Right atrium auricular region (tissue), 2 donors: ENCODE data around the gene RNF40. TPM values are rescaled to one million over a fixed set of nuclear protein-coding genes. Genes with fewer than 3 reads are reported as not detected.

Source experiments
- DNase-seq: peaks from one replicate; pipeline ENCODE4 v3.0.0-alpha.2; 2019; ENCODE audit warnings: low spot score
- H3K27ac ChIP-seq, 2 donors: fragments of 200-600 bp; sonication (generic); 1 replicate in 1 of 2; 2 replicates in 1 of 2; pipeline ENCODE4 v1.5.1; 2016 to 2019
- H3K27me3 ChIP-seq, 2 donors: fragments of 200-600 bp; sonication (generic); one replicate each; pipeline versions ENCODE4 v1.5.1 to v1.6.0; 2017 to 2019
- H3K36me3 ChIP-seq: fragments of 200-600 bp; sonication (generic); one replicate; pipeline ENCODE4 v1.5.1; 2016
- H3K4me1 ChIP-seq, 2 donors: fragments of 200-600 bp; sonication (generic); one replicate each; pipeline versions ENCODE4 v1.5.1 to v1.6.0; 2017 to 2019
- H3K4me3 ChIP-seq, 2 donors: fragments of 200-600 bp; sonication (generic); 1 replicate in 1 of 2; 2 replicates in 1 of 2; pipeline ENCODE4 v1.5.1; 2017 to 2019; ENCODE audit warnings: mild to moderate bottlenecking in 1 of 2, moderate library complexity in 1 of 2
- H3K9me3 ChIP-seq, 2 donors: fragments of 200-600 bp; sonication (generic); one replicate each; pipeline ENCODE4 v1.5.1; 2019
- total RNA-seq, 2 donors: library from RNA; depleted of rRNA; stranded (reverse); fragments of >200 nt; gene quantifications; one replicate each; pipeline ENCODE4 v1.1.0, GENCODE V29; 2016
- TF ChIP-seq, protein P1 (sequence below), 2 donors: fragments of 200-600 bp; sonication (generic); IDR thresholded peaks; one replicate each; pipeline ENCODE4 v1.5.1; 2019; ENCODE audit warnings: antibody characterized with exemption in 2 of 2

Gene RNF40
- total RNA-seq, 2 donors from 2014 or later: 48.5 to 59.5 TPM

DNA sequence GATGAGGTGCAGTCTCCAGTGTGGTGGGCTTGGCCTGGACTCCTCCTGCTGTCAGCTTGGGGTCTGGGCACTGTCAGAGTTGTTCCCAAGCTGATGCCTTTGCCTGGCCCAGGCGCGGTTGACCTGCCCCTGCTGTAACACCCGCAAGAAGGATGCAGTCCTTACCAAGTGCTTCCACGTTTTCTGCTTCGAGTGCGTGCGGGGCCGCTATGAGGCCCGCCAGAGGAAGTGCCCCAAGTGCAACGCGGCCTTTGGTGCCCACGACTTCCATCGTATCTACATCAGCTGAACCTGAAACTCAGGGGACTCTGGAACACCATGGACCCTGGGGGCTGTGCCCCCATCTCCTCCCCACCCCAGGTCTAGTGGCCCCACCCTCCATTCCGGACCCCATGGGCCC, 11.7 kb downstream of the RNF40 start:
- H3K4me3 ChIP-seq: no peak overlapping the region
- TF ChIP-seq, protein P1, sequence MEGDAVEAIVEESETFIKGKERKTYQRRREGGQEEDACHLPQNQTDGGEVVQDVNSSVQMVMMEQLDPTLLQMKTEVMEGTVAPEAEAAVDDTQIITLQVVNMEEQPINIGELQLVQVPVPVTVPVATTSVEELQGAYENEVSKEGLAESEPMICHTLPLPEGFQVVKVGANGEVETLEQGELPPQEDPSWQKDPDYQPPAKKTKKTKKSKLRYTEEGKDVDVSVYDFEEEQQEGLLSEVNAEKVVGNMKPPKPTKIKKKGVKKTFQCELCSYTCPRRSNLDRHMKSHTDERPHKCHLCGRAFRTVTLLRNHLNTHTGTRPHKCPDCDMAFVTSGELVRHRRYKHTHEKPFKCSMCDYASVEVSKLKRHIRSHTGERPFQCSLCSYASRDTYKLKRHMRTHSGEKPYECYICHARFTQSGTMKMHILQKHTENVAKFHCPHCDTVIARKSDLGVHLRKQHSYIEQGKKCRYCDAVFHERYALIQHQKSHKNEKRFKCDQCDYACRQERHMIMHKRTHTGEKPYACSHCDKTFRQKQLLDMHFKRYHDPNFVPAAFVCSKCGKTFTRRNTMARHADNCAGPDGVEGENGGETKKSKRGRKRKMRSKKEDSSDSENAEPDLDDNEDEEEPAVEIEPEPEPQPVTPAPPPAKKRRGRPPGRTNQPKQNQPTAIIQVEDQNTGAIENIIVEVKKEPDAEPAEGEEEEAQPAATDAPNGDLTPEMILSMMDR (IDR thresholded peaks at IDR 0.05): no peak
- no peaks in the 10 kb centered on the region for H3K27me3 ChIP-seq
- no peak for DNase-seq
- peaks cover 0 to 35% of the 10 kb centered on the region in 2 donors for H3K4me1 ChIP-seq
- peaks cover 55% of the 10 kb centered on the region for H3K36me3 ChIP-seq
- H3K9me3 ChIP-seq: no peaks in the 10 kb centered on the region
- no peak overlapping the region for H3K27ac ChIP-seq

DNA sequence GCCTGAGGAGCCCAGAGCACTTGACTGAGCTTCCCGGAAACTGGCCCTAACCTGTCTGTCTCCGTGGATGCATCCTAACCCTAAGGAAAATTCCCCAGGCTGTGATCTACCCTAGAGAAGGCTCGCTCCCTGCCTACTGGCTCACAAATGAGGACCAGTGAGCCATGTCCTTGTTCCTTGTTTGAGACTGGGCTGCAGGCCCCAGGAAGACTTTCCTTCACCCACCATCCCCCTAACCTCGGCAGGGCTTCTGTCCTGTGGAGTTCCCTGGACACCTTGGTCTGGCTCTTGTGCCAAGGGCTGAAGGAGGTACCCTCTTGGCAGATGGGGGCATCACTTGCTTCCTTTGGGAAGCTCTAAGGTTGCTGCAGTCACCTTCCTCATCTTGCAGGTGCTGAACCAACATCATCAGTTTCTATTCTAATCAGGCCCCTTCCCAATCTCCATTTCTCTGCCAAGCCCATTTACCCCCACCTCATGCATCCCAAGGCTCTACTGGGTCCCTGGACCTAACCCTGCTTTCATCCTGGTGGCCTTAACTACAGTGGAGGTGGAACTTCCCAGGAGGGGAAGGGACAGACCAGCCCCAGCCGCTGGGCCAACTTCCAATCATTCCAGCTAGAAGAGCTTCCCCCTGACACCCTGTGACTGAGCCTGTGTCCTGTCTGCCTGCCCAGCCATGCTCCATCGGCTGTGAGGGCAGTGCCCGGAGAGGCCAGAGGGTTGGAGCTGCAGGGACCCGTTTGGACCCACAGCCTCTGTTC, 12.4 kb downstream of the RNF40 start:
- Histone ChIP-seq H3K4me1 (peaks cover 0 to 35% of the 10 kb centered on the region in 2 donors), H3K9me3 (no peaks in the 10 kb centered on the region), H3K27ac (peak overlapping the region; percentile 90 to 94), H3K27me3 (no peaks in the 10 kb centered on the region), H3K36me3 (peaks cover 47% of the 10 kb centered on the region), H3K4me3 (peak overlapping the region; percentile 74)
- DNase-seq: no peak
- TF ChIP-seq, protein P1 (IDR thresholded peaks at IDR 0.05): no peak

DNA sequence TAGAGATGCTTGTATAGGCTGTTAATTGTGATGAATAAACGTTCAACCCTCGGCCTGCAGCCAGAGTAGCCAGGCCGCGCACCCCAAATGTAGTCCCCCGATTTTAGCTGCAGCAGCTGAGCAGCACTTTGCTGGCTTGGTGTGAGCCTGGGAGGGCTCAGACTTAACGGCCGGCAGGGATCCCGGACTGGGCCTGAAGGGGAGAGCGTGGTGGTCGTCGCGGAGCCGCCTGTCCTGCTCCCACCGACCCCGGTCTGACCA, 12.9 kb downstream of the RNF40 start:
- H3K9me3 ChIP-seq: no peaks in the 10 kb centered on the region
- DNase-seq: no peak
- TF ChIP-seq, protein P1 (IDR thresholded peaks at IDR 0.05): no peak
- peak overlapping the region; percentile 74 for H3K4me3 ChIP-seq
- H3K27ac ChIP-seq: peak overlapping the region; percentile 90 to 94
- no peaks in the 10 kb centered on the region for H3K27me3 ChIP-seq
- H3K4me1 ChIP-seq: peaks cover 0 to 35% of the 10 kb centered on the region in 2 donors
- peaks cover 42% of the 10 kb centered on the region for H3K36me3 ChIP-seq

DNA sequence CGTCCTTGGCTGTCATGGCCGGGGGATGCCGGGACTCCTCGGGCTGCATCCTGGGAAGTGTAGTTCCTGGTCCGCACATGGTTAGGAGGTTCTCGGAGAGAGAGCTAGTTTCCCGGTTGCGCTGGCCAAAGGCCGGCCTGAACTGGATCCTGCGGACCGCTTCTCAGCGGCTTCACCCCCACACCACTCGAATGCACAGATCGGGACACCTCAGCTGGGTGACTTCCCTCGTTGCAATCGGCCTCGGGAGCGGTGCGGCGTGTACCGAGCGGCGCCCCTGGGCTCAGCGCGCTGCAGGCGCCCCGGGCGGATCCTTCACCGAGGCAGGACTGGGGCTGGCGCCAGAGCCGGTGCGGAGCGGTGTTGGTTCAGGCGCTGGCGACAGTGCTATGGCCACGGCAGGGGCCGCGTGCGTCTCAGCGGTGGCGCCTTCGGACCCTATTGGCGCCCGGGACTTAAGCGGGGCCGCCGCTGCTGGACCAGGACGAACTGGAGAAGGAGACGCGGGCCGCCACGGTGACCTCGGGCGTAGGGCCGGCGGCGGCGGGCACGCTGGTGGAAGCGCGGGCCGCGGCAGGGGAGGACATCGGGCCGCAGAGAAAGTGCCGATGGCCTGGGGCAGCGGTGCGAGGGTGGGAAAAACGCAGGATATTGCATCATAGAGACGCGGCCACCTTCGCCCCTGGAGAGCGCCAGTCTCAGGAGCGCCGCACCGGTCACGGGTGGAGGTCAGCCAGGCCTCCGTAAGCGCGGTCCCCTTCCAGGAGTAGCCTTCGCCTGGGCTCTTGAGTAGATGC, 13.5 kb downstream of the RNF40 start:
- H3K9me3 ChIP-seq: no peaks in the 10 kb centered on the region
- H3K4me1 ChIP-seq: peaks cover 0 to 35% of the 10 kb centered on the region in 2 donors
- DNase-seq: peak; percentile 83
- peak overlapping the region; percentile 74 for H3K4me3 ChIP-seq
- H3K27me3 ChIP-seq: no peaks in the 10 kb centered on the region
- peak overlapping the region; percentile 90 to 94 for H3K27ac ChIP-seq
- peaks cover 37% of the 10 kb centered on the region for H3K36me3 ChIP-seq
- TF ChIP-seq, protein P1 (IDR thresholded peaks at IDR 0.05): no peak

DNA sequence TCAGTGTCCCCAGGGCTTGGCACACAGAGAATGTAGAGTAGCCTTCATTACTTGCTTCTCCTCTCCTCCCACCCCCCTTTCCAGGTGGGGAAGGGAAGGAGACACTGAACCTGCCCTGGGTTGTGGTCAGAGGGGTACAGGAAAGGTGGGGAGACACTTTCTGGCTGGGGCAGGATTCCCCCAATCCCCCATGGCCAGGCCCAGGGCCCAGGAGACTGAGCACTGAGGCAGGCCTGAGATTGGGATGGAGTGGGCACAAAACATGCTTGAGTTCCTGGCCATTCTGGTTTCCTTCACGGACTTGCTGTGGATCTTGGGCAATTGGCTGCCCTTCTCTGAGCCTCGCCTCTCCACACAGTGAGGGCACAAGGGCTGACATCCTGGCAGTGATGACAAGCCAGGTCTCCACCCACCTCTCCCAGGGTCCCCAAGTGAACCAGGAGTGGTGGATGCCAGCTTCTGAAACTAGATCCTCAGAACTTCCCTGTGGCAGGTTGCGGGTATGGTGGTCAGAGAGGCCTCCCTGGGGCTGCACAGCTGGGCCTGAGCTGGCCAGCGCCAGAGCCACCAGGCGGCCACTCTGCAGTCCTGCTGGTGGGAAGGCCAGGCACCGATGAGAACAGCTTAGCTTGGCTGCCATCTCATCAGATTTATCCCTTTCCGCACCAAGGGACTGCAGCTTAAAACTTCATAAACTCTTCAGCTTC, 15.6 kb downstream of the RNF40 start:
- no peaks in the 10 kb centered on the region for H3K27me3 ChIP-seq
- no peak overlapping the region for H3K4me3 ChIP-seq
- peak overlapping the region; percentile 15 to 90 for H3K27ac ChIP-seq
- peaks cover 29% of the 10 kb centered on the region for H3K36me3 ChIP-seq
- DNase-seq: no peak
- H3K9me3 ChIP-seq: no peaks in the 10 kb centered on the region
- H3K4me1 ChIP-seq: peaks cover 0 to 35% of the 10 kb centered on the region in 2 donors
- TF ChIP-seq, protein P1 (IDR thresholded peaks at IDR 0.05): no peak
